GM10266 (cell line): ENCODE measurements around the gene SNX7.

Experiments used
- DNase-seq: peaks from one replicate; pipeline ENCODE4 v3.0.0; 2012; ENCODE audit errors: extremely low spot score
- TF ChIP-seq, protein P1 (sequence below): IDR thresholded peaks from 2 replicates; pipeline ENCODE4 v1.5.1; 2012; ENCODE audit warnings: mild to moderate bottlenecking, low read depth; ENCODE audit not compliant: control insufficient read depth, insufficient read depth; ENCODE audit errors: missing control alignments

Gene SNX7

DNA sequence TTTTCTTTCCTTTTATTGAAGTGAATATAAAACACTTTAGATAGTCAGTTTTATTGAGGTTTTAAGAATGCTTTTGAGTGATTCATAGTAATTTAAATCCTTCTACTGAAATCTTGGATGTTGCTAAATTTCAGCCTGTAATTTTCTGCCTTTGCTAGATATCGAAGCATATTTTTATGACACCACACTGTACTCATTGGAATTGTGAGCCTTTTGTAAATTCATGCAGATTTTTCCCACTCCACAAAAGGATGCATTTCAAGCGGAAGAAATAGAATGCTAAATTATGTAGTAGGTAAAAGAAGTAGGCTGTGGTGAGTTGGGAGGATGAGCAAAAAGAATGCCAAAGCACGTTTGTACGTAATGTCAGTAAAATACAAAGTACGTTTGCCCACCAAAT lies 13.8 kb downstream of the SNX7 start:
- TF ChIP-seq, protein P1, sequence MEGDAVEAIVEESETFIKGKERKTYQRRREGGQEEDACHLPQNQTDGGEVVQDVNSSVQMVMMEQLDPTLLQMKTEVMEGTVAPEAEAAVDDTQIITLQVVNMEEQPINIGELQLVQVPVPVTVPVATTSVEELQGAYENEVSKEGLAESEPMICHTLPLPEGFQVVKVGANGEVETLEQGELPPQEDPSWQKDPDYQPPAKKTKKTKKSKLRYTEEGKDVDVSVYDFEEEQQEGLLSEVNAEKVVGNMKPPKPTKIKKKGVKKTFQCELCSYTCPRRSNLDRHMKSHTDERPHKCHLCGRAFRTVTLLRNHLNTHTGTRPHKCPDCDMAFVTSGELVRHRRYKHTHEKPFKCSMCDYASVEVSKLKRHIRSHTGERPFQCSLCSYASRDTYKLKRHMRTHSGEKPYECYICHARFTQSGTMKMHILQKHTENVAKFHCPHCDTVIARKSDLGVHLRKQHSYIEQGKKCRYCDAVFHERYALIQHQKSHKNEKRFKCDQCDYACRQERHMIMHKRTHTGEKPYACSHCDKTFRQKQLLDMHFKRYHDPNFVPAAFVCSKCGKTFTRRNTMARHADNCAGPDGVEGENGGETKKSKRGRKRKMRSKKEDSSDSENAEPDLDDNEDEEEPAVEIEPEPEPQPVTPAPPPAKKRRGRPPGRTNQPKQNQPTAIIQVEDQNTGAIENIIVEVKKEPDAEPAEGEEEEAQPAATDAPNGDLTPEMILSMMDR = no peak
- DNase-seq = no peak

DNA sequence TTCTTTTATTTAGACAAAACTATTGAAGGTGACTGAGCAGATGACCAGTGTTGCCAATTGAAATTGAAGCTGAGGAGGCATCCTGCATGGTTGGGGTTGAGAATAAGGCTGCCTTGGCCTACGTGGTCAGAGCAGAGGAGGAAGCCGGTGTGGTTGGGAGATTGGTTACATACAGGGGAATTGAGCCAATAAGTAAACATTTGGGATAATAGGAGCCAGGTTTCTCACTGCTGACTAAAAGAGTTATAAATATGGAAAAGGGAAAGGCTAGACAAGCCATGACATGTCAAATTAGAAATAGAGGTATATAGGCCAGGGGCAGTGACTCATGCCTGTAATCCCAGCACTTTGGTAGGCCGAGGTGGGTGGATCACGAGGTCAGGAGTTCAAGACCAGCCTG lies 15.8 kb downstream of the SNX7 start:
- no peak for DNase-seq
- TF ChIP-seq, protein P1 = no peak

DNA sequence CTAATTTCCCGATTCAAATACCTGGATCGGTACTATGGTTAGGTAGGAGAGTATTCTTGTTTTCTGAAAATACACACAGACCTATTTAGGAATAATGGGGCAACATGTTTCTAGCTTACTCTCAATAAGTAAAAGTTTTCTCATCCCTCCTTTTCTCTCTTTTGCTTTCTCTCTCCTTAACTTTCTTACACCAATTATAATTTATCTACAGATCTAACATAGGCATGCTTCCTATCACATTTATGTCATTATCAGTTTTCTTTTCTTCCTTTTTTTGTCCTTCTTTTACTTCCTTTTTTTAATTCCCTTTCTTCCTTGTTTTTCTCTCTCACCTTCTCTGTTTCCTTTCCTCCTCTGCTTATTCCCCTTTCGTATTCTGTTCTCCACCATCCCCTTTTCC lies 20.3 kb downstream of the SNX7 start:
- no peak for DNase-seq
- TF ChIP-seq, protein P1 = no peak

DNA sequence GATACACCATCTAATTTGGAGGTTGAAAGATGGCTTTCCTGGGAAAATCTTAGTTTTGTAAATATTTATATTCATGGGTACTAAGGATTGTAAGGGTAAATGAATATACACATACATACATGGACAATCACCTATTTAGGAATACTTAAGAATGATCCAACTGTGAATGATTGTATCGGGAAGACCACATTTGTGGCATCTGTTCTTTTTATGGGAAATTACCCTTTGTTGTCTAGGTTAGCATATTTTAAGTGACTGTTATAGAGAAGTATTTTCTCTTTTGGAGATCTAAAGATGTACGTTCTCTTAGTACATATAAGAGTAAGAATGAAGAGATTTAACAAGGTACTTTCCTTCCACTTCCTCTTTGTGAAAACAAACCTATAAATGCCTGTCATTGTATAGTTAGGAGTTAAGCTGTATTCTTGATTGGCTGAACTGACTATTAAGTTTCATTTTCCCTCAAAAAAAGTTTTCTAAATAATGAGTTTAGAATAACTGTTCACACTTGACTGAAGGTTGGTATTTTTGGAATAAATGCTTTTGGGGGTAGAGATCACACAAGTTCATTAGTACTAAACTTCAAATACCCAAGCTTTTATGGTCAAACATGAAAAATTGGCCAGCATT lies 26.7 kb downstream of the SNX7 start:
- DNase-seq = no peak
- TF ChIP-seq, protein P1 = no peak

DNA sequence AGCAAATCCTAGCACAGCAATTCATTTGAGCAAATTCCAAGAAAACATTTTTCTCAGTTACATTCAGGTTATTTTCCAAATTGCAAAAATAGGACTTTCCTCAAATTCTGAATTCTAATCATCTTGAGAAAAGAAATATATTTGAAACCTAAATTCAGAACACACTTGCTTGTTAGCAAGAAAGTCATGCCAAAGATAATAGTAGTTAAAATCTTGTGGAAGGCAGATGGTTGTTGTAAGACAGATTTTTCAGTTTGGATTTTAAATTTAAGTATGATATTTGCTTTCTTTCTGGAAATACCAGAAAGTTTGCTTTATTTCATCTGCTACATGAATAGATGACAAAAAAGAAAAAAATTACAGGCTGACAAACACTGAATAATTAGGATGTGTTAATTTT lies 29.1 kb downstream of the SNX7 start:
- TF ChIP-seq, protein P1 = no peak
- no peak for DNase-seq

DNA sequence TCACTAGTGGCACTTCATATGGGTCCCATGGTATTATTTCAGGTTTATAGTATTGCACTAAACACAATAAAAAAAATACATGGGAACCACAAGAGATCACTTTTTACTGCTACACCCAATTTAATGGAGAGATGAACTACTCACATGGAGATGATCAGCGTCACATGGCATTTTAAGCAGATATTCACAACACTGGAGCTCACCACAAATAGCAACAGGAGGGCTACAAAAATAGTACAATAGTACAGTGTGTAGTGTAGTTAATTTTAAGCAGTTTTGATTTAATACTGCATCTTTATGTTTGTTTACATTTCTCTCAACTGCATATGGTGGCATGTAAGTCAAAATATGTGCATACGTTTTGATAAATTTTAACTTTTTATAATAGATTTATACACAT lies 31.0 kb downstream of the SNX7 start:
- TF ChIP-seq, protein P1 = no peak
- DNase-seq = no peak

DNA sequence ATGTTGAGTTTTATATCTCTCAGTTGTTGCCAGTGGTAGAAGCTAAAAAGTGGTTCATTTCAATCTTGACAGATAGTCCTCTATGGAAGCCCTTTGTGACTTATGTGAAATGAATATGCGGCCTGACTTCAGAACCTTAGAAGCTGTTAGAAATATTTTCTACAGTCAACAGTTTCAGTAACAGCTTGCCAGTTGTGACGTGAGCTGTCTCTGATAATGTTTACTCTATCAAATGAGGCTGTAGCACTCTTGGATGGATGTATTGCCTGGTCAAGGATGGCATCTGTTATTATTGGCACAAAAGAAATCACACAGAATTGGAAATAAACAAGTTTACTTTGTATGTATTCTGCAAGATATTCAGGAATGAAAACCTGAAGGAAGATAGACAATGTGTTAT lies 31.9 kb downstream of the SNX7 start:
- TF ChIP-seq, protein P1 = no peak
- no peak for DNase-seq
